Measurements from ENCODE around the gene ZNF655. TPM values are rescaled to one million over a fixed set of nuclear protein-coding genes. Genes with fewer than 3 reads are reported as not detected.

The ZNF655 gene
- total and polyA plus RNA-seq, 2 of the 8 experiments (the other 6 are each of a cell fraction or from before 2014, with no cell fraction given) = 27.1 to 37.8 TPM

DNA sequence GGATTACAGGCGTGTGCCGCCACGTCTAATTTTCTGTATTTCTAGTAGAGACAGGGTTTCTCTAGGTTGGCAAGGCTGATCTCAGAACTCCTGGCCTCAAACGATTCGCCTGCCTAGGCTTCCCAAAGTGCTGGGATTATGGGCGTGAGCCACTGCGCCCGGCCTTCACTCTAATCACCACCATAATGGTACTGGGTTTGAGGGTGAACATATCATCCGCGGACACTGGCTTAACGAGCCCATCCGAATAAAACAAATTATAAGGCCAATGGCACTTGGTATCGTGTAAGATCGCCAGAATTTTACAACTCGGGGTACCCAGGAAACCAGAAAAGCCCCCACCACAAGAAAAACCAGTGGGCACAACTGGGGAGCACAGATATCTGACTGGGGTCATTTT lies 7.1 kb upstream of the ZNF655 start:
- no peak overlapping the region for H4K91ac ChIP-seq (replicated peaks; ENCODE audit: insufficient read length, low read length)
- H2AK5ac ChIP-seq (ENCODE audit: low read depth, low read length) = no peak overlapping the region
- H3K23ac ChIP-seq (ENCODE audit: insufficient read length) = no peak overlapping the region
- no peaks in the 10 kb centered on the region for H3K27me3 ChIP-seq (replicated peaks in 1 of 4; ENCODE audit: control insufficient read depth in 3 of 4, extremely low read depth in 1 of 4, insufficient read depth in 3 of 4, low read length in 3 of 4)
- FAIRE-seq (no peak), DNase-seq (ENCODE audit: low read depth in 1 of 2, low spot score in 2 of 2) (no peak)
- H3K56ac ChIP-seq (replicated peaks; ENCODE audit: insufficient read length, low read depth, low read length) = no peak overlapping the region
- no peak overlapping the region for H2BK120ac ChIP-seq (replicated peaks; ENCODE audit: low read depth, low read length)
- H3K36me3 ChIP-seq (ENCODE audit: control insufficient read depth in 2 of 4, insufficient read depth in 4 of 4, low read length in 3 of 4) = peaks cover 2 to 26% (median 8%) of the 10 kb centered on the region in 4 experiments; a peak in 6 of 8 replicates
- H3K18ac ChIP-seq (ENCODE audit: extremely low read depth, low read length) = no peak overlapping the region
- no peak overlapping the region for H4K5ac ChIP-seq (ENCODE audit: insufficient read length, low read depth, low read length)
- peaks cover 2% of the 10 kb centered on the region; the same call in 1 of the 2 replicates for H3K23me2 ChIP-seq (ENCODE audit: low read depth, low read length)
- H3K27ac ChIP-seq (ENCODE audit: low read depth, low read length) = peak overlapping the region; percentile 83
- peak overlapping the region; percentile 64 to 97 (median 90) for H3K9ac ChIP-seq (replicated peaks in 1 of 4; ENCODE audit: extremely low read depth in 1 of 4, low read depth in 3 of 4, low read length in 3 of 4)
- 30% methylated on average over 15 of the region's 15 CpGs; no CpG with 5 or more reads in 1 of the 2 experiments for WGBS, 2 experiments (ENCODE audit: extremely low coverage in 1 of 2, insufficient coverage in 1 of 2, insufficient read length in 1 of 2, insufficient replicate concordance in 2 of 2, low coverage in 1 of 2, low lambda C conversion rate in 2 of 2, missing lambda C conversion rate in 1 of 2)
- H3K4me1 ChIP-seq (replicated peaks in 1 of 4; ENCODE audit: control insufficient read depth in 3 of 4, insufficient read depth in 4 of 4, low read length in 3 of 4) = no peaks in the 10 kb centered on the region
- POLR2A ChIA-PET (ENCODE audit: partially characterized antibody) = interaction anchor here (1.0 to 2.9 kb wide), 3 partner anchors 26 to 51 kb away, joined by 3 to 20 read pairs (median 8); partner anchors contain the start of genes ZKSCAN5 and ZNF394
- H2AFZ ChIP-seq (ENCODE audit: low read length) = peak overlapping the region; percentile 90; the same call in 1 of the 2 replicates
- no peak for TF ChIP-seq TBP (IDR thresholded peaks at IDR 0.05; ENCODE audit: low read depth, low read length)
- no peak for TF ChIP-seq TEAD4 (IDR thresholded peaks at IDR 0.05; ENCODE audit: low read depth, low read length)
- TF ChIP-seq SP4 (IDR thresholded peaks at IDR 0.05; ENCODE audit: low read length) = no peak
- TF ChIP-seq NANOG (IDR thresholded peaks at IDR 0.05; ENCODE audit: insufficient read depth, low read depth, low read length, poor library complexity, severe bottlenecking) = no peak
- TF ChIP-seq CREB1 (IDR thresholded peaks at IDR 0.05) = no peak
- TF ChIP-seq ASH2L (IDR thresholded peaks at IDR 0.05; ENCODE audit: low read length) = no peak
- no peak for TF ChIP-seq TCF12 (IDR thresholded peaks at IDR 0.05; ENCODE audit: low read depth, low read length)
- peaks cover 0 to 6% of the 10 kb centered on the region in 2 experiments; a peak in 2 of 4 replicates for H3K9me3 ChIP-seq (ENCODE audit: insufficient read depth in 2 of 2, low read depth in 1 of 2, low read length in 1 of 2)
- H3K79me2 ChIP-seq (ENCODE audit: control insufficient read depth in 1 of 2, insufficient read depth in 2 of 2, low read length in 2 of 2) = peaks cover 0 to 8% of the 10 kb centered on the region in 2 experiments; a peak in 2 of 4 replicates
- H2BK5ac ChIP-seq (ENCODE audit: low read depth, low read length) = no peak overlapping the region
- H3K4ac ChIP-seq (replicated peaks; ENCODE audit: insufficient read length, low read depth, low read length) = no peak overlapping the region
- H2BK20ac ChIP-seq (ENCODE audit: low read length) = no peak overlapping the region
- H2BK15ac ChIP-seq (ENCODE audit: low read length) = no peak overlapping the region
- H3K4me3 ChIP-seq (ENCODE audit: extremely low read depth in 1 of 4, insufficient read depth in 2 of 4, low read depth in 3 of 4, low read length in 4 of 4) = peak overlapping the region; percentile 94 to 98 (median 96)
- H4K8ac ChIP-seq (ENCODE audit: extremely low read depth, insufficient read depth, low read length) = peak overlapping the region; percentile 96
- no peak overlapping the region for H3K14ac ChIP-seq (ENCODE audit: insufficient read length)
- peak overlapping the region; percentile 44 to 85 for H3K4me2 ChIP-seq (ENCODE audit: insufficient read depth in 1 of 2, low read depth in 2 of 2, low read length in 2 of 2)
- no peak overlapping the region for H2BK12ac ChIP-seq (ENCODE audit: low read depth, low read length)
- CTCF ChIA-PET (ENCODE audit: partially characterized antibody) = no interaction called here
- H4K20me1 ChIP-seq (replicated peaks in 1 of 2; ENCODE audit: control insufficient read depth in 1 of 2, insufficient read depth in 2 of 2, low read length in 2 of 2) = no peaks in the 10 kb centered on the region
- no peaks in the 10 kb centered on the region; the same call in 1 of the 2 replicates for H3K79me1 ChIP-seq (ENCODE audit: low read depth, low read length)

Measured in H1 (cell line).